ENCODE data around the gene HSPA4L.

The HSPA4L gene

DNA sequence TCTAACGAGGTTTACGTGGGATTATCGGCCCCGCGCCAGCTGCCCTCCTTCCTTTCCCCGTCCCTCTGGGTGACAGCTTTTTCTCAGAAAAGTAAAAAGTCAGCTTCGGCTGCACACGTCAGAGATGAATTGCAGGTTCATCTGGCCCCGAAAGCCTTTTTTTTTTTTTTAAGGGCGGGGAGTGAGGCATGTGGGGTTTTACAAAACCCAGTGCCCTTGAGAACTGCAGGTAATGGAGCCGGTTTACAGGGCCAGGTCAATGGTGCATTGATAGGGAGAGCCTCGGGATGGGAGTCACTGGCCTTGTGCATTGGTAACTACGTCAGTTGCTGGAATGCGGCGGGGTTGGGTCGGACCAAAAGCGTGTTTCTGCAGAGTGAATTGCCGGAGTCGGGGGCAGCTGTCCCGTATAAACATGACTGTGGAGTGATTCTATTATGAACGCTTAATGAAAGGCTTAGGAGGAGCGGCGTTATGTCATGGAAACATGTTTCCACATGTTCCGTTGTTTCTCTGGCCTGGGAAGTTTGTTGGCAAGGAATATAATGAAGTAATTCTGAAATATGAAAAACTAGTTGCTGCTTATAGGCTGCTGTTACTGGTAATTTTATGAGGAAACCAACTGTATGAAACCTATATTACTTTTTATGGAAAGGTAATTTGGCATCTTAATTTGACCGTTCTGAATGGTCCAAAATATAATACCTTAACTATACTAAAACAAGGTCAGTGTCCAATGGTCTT, 1.1 kb downstream of the HSPA4L start:
- no peaks in the 10 kb centered on the region for H3K9me3 ChIP-seq (ENCODE audit: control insufficient read depth in 1 of 2, low read length in 2 of 2)
- H3K27me3 ChIP-seq (ENCODE audit: control insufficient read depth in 1 of 2, insufficient read depth in 2 of 2, low read length in 2 of 2): peaks cover 4 to 7% of the 10 kb centered on the region in 2 donors
- peak overlapping the region; percentile 72 for H3K27ac ChIP-seq (ENCODE audit: low read depth, low read length)
- peak overlapping the region; percentile 87 to 97 for H3K4me3 ChIP-seq (ENCODE audit: low read depth in 1 of 2, low read length in 2 of 2)
- H3K36me3 ChIP-seq (ENCODE audit: control insufficient read depth in 1 of 2, insufficient read depth in 2 of 2, low read length in 2 of 2): no peaks in the 10 kb centered on the region
- peak overlapping the region; percentile 78 to 99 for H3K9ac ChIP-seq (ENCODE audit: low read depth in 1 of 2, low read length in 2 of 2)
- peaks cover 0 to 4% of the 10 kb centered on the region in 2 donors for H3K4me1 ChIP-seq (ENCODE audit: control insufficient read depth in 1 of 2, insufficient read depth in 2 of 2, low read length in 2 of 2)

DNA sequence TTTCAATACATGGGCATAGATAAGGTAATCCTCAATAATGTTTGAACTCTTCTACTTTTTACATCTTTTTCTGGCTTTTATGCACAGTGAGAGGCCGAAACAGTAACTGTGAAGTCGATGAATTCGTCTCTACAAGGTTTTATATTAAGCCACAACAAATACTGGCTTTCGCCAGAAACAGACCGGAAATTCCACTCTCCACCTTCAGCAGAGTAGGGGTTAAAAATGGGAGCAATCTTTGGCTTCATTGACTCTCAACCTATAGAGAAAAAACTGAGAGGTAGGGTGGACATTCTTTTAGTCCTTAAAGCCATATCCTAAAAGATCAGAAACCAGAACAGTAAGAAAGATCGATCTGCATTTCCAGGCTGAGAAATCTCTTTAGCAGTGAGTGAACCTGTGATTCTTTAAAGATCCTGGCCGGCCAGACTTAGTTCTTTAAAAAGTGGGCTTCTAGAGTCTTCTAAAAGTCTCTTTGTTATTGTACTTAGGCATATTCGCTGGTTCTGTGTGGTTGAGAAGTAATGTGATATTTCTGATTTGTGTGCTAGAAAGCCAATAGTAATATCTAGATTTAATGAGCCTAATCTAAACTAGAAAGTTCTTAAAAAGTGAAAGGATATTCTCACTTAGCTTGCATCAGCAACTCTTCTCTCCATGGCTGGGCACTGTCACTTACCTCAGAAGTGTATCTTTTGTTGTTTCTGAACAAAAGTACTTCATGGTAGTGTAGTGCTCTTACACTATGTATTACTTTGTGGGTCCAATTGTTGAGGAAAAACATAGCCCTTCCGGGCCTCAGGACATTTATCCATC, 2.0 kb downstream of the HSPA4L start:
- Histone ChIP-seq H3K4me3 (ENCODE audit: low read depth in 1 of 2, low read length in 2 of 2) (no peak overlapping the region), H3K9ac (ENCODE audit: low read depth in 1 of 2, low read length in 2 of 2) (no peak overlapping the region), H3K9me3 (ENCODE audit: control insufficient read depth in 1 of 2, low read length in 2 of 2) (no peaks in the 10 kb centered on the region), H3K4me1 (ENCODE audit: control insufficient read depth in 1 of 2, insufficient read depth in 2 of 2, low read length in 2 of 2) (peaks cover 0 to 4% of the 10 kb centered on the region in 2 donors), H3K27me3 (ENCODE audit: control insufficient read depth in 1 of 2, insufficient read depth in 2 of 2, low read length in 2 of 2) (peaks cover 4 to 7% of the 10 kb centered on the region in 2 donors), H3K36me3 (ENCODE audit: control insufficient read depth in 1 of 2, insufficient read depth in 2 of 2, low read length in 2 of 2) (no peaks in the 10 kb centered on the region), H3K27ac (ENCODE audit: low read depth, low read length) (no peak overlapping the region)

DNA sequence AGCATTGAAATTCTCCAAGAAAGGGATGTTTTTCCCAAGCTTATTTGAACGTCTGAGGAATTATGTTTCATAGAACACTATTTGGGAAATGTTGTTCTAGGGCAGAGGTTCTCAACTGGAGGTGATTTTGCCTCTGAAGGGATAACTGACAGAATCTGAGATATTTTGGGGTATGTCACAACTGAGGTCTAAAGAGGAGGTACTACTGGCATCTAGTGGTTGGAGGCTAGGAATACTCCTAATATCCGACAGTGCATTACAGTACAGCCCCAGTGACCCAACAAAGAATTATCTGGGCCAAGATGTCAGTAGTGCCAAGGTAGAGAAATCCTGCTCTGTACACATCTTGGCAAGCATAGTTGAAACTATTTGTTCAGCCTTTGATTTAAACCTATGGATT, 6.4 kb downstream of the HSPA4L start:
- no peaks in the 10 kb centered on the region for H3K27me3 ChIP-seq (ENCODE audit: control insufficient read depth in 1 of 2, insufficient read depth in 2 of 2, low read length in 2 of 2)
- H3K9ac ChIP-seq (ENCODE audit: low read depth in 1 of 2, low read length in 2 of 2): no peak overlapping the region
- no peak overlapping the region for H3K4me3 ChIP-seq (ENCODE audit: low read depth in 1 of 2, low read length in 2 of 2)
- no peak overlapping the region for H3K27ac ChIP-seq (ENCODE audit: low read depth, low read length)
- no peaks in the 10 kb centered on the region for H3K4me1 ChIP-seq (ENCODE audit: control insufficient read depth in 1 of 2, insufficient read depth in 2 of 2, low read length in 2 of 2)
- H3K36me3 ChIP-seq (ENCODE audit: control insufficient read depth in 1 of 2, insufficient read depth in 2 of 2, low read length in 2 of 2): no peaks in the 10 kb centered on the region
- no peaks in the 10 kb centered on the region for H3K9me3 ChIP-seq (ENCODE audit: control insufficient read depth in 1 of 2, low read length in 2 of 2)

DNA sequence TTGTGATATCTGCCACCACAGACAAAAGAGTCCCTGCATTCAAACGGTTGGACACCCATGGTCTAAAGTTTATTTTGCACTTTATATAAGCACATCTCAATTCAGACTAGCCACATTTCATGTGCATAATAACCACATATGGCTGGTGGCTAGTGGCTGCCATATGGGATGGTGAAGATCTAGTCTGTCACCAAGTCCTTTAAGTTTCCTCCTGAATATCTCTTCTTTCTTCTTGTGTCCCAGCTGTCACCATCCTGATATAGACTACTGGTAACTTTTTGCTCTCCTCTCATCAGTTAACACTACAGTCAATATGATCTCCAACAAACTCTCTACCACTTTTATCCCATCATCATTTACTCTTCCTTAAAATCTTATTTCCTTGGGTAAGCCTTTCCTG, 9.3 kb downstream of the HSPA4L start:
- Histone ChIP-seq H3K4me1 (ENCODE audit: control insufficient read depth in 1 of 2, insufficient read depth in 2 of 2, low read length in 2 of 2) (no peaks in the 10 kb centered on the region), H3K9me3 (ENCODE audit: control insufficient read depth in 1 of 2, low read length in 2 of 2) (no peaks in the 10 kb centered on the region), H3K36me3 (ENCODE audit: control insufficient read depth in 1 of 2, insufficient read depth in 2 of 2, low read length in 2 of 2) (no peaks in the 10 kb centered on the region), H3K27me3 (ENCODE audit: control insufficient read depth in 1 of 2, insufficient read depth in 2 of 2, low read length in 2 of 2) (no peaks in the 10 kb centered on the region), H3K9ac (ENCODE audit: low read depth in 1 of 2, low read length in 2 of 2) (no peak overlapping the region), H3K27ac (ENCODE audit: low read depth, low read length) (no peak overlapping the region), H3K4me3 (ENCODE audit: low read depth in 1 of 2, low read length in 2 of 2) (no peak overlapping the region)

DNA sequence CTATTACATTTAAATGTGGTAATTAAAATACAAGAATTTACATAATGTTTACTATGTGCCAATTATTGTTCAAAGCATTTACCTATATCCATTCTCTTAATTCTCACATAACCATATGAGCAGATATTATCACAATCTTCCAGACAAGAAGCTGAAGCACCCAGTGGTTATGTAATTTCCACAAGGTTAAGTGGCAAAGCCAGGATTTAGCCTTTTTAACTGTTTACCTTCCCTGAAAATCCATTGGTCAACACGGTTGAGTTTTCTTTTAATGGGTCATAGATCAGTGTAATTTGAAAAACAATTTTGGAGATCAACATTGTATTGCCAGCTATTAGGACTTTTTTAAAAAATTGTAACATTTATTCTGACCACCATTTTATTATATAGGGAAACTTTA, 11.4 kb downstream of the HSPA4L start:
- no peaks in the 10 kb centered on the region for H3K27me3 ChIP-seq (ENCODE audit: control insufficient read depth in 1 of 2, insufficient read depth in 2 of 2, low read length in 2 of 2)
- no peaks in the 10 kb centered on the region for H3K9me3 ChIP-seq (ENCODE audit: control insufficient read depth in 1 of 2, low read length in 2 of 2)
- H3K36me3 ChIP-seq (ENCODE audit: control insufficient read depth in 1 of 2, insufficient read depth in 2 of 2, low read length in 2 of 2): no peaks in the 10 kb centered on the region
- H3K9ac ChIP-seq (ENCODE audit: low read depth in 1 of 2, low read length in 2 of 2): no peak overlapping the region
- no peak overlapping the region for H3K27ac ChIP-seq (ENCODE audit: low read depth, low read length)
- no peaks in the 10 kb centered on the region for H3K4me1 ChIP-seq (ENCODE audit: control insufficient read depth in 1 of 2, insufficient read depth in 2 of 2, low read length in 2 of 2)
- H3K4me3 ChIP-seq (ENCODE audit: low read depth in 1 of 2, low read length in 2 of 2): no peak overlapping the region

DNA sequence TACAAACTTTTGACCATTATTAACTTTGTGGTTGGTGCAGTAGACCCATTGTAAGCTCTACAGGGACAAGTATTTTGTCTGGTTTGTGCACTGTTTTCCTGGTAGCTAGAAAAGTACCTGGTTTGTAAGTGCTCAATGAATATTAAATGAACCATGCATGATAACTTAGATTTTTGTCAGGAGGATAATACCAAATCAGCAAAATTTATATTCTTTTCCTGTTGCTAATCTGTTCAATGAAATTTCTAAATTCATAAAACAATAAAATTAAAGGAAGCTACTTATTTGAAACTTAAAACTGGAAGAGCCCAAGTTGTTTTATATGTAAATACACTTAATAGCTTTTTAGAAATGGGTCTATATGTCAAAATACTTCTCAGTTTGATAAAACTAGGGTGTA, 17.6 kb downstream of the HSPA4L start:
- Histone ChIP-seq H3K4me1 (ENCODE audit: control insufficient read depth in 1 of 2, insufficient read depth in 2 of 2, low read length in 2 of 2) (no peaks in the 10 kb centered on the region), H3K9ac (ENCODE audit: low read depth in 1 of 2, low read length in 2 of 2) (no peak overlapping the region), H3K36me3 (ENCODE audit: control insufficient read depth in 1 of 2, insufficient read depth in 2 of 2, low read length in 2 of 2) (no peaks in the 10 kb centered on the region), H3K27me3 (ENCODE audit: control insufficient read depth in 1 of 2, insufficient read depth in 2 of 2, low read length in 2 of 2) (no peaks in the 10 kb centered on the region), H3K9me3 (ENCODE audit: control insufficient read depth in 1 of 2, low read length in 2 of 2) (no peaks in the 10 kb centered on the region), H3K27ac (ENCODE audit: low read depth, low read length) (no peak overlapping the region), H3K4me3 (ENCODE audit: low read depth in 1 of 2, low read length in 2 of 2) (no peak overlapping the region)

DNA sequence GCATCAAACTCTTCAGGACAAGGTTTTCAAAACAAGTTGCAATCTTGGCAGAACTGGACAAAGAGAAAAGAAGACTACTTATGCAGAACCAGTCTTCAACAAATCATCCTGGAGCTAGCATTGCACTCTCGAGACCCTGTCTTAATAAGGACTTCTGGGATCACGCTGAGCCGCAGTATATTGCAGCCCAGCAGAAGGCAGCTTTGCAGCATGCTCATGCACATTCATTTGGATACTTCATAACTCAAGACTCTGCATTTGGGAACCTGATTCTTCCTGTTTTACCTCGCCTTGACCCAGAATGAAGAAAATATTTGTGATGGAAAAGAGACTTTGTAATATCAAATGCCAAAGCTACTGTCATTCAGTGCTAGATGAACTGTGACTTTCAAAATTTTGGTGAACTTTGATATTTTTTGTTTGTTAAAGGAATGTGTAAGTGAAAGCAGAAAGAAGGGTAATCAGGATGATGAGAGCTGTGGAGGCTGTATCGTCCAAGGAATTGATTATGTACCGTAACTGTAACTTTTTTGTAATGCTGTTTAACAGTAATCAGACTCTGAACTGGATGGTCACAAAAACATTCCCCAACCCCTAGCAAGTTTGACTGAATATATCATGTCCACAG, 27.2 kb downstream of the HSPA4L start:
- Histone ChIP-seq H3K4me1 (ENCODE audit: control insufficient read depth in 1 of 2, insufficient read depth in 2 of 2, low read length in 2 of 2) (no peaks in the 10 kb centered on the region), H3K9ac (ENCODE audit: low read depth in 1 of 2, low read length in 2 of 2) (no peak overlapping the region), H3K4me3 (ENCODE audit: low read depth in 1 of 2, low read length in 2 of 2) (no peak overlapping the region), H3K27me3 (ENCODE audit: control insufficient read depth in 1 of 2, insufficient read depth in 2 of 2, low read length in 2 of 2) (no peaks in the 10 kb centered on the region), H3K9me3 (ENCODE audit: control insufficient read depth in 1 of 2, low read length in 2 of 2) (no peaks in the 10 kb centered on the region), H3K36me3 (ENCODE audit: control insufficient read depth in 1 of 2, insufficient read depth in 2 of 2, low read length in 2 of 2) (no peaks in the 10 kb centered on the region), H3K27ac (ENCODE audit: low read depth, low read length) (no peak overlapping the region)

DNA sequence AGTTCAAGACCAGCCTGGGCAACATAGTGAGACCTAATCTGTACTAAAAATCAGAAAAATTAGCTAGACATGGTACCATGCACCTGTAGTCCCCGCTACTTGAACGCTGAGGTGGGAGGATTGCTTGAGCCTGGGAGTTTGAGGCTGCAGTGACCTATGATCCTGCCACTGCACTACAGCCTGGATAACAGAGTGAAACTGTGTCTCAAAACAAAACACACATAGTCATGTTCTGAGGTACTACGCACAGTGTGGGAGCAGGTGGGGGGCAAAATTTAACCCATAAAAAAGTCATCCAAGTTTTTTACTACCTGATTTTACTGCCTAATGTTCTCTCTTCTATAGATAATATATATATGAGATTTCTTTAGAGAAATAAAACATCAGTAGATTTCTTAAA, 28.4 kb downstream of the HSPA4L start:
- H3K9me3 ChIP-seq (ENCODE audit: control insufficient read depth in 1 of 2, low read length in 2 of 2): no peaks in the 10 kb centered on the region
- H3K27ac ChIP-seq (ENCODE audit: low read depth, low read length): no peak overlapping the region
- no peak overlapping the region for H3K4me3 ChIP-seq (ENCODE audit: low read depth in 1 of 2, low read length in 2 of 2)
- no peaks in the 10 kb centered on the region for H3K4me1 ChIP-seq (ENCODE audit: control insufficient read depth in 1 of 2, insufficient read depth in 2 of 2, low read length in 2 of 2)
- H3K9ac ChIP-seq (ENCODE audit: low read depth in 1 of 2, low read length in 2 of 2): no peak overlapping the region
- H3K27me3 ChIP-seq (ENCODE audit: control insufficient read depth in 1 of 2, insufficient read depth in 2 of 2, low read length in 2 of 2): no peaks in the 10 kb centered on the region
- H3K36me3 ChIP-seq (ENCODE audit: control insufficient read depth in 1 of 2, insufficient read depth in 2 of 2, low read length in 2 of 2): no peaks in the 10 kb centered on the region

DNA sequence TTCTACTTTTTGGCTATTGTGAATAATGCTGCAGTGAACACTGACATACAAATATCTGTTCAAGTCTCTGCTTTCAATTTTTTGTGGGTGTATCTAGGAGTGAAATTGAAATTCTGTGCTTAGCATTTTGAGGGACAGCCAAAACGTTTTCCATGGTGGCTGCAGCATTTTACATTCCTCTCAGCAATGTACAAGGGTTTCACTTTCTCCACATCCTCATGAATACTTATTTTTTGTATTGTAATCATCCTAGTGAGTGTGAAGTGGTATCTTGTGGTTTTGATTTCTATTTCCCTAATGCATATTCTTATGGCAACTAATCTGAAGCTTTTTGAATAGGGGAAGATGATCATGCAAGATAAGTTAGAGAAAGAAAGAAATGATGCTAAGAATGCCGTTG, 40.3 kb downstream of the HSPA4L start:
- Histone ChIP-seq H3K4me1 (ENCODE audit: control insufficient read depth in 1 of 2, insufficient read depth in 2 of 2, low read length in 2 of 2) (no peaks in the 10 kb centered on the region), H3K27me3 (ENCODE audit: control insufficient read depth in 1 of 2, insufficient read depth in 2 of 2, low read length in 2 of 2) (no peaks in the 10 kb centered on the region), H3K4me3 (ENCODE audit: low read depth in 1 of 2, low read length in 2 of 2) (no peak overlapping the region), H3K9me3 (ENCODE audit: control insufficient read depth in 1 of 2, low read length in 2 of 2) (no peaks in the 10 kb centered on the region), H3K9ac (ENCODE audit: low read depth in 1 of 2, low read length in 2 of 2) (no peak overlapping the region), H3K27ac (ENCODE audit: low read depth, low read length) (no peak overlapping the region), H3K36me3 (ENCODE audit: control insufficient read depth in 1 of 2, insufficient read depth in 2 of 2, low read length in 2 of 2) (no peaks in the 10 kb centered on the region)

DNA sequence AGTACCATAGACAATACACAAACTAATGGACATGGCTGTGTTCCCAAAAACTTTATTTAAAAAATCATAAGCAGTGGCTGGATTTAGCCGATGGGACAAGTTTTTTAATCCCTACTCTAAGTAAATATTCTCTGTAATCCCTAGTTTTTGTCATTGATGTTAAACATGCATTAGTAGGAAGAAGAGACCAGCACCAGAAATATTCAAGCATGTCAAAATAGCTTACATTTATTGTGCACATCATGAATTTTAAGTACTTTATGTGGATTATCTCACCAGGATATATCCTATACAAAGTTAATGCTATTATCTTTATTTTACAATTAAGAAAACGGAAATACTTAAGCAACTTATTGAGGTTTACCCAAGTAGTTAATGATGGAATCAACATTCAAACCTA, 46.0 kb downstream of the HSPA4L start:
- no peak overlapping the region for H3K9ac ChIP-seq (ENCODE audit: low read depth in 1 of 2, low read length in 2 of 2)

More for the DNA sequence above, 46.0 kb downstream of the HSPA4L start:
- no peaks in the 10 kb centered on the region for H3K27me3 ChIP-seq (ENCODE audit: control insufficient read depth in 1 of 2, insufficient read depth in 2 of 2, low read length in 2 of 2)
- no peak overlapping the region for H3K4me3 ChIP-seq (ENCODE audit: low read depth in 1 of 2, low read length in 2 of 2)
- H3K36me3 ChIP-seq (ENCODE audit: control insufficient read depth in 1 of 2, insufficient read depth in 2 of 2, low read length in 2 of 2): no peaks in the 10 kb centered on the region
- no peaks in the 10 kb centered on the region for H3K4me1 ChIP-seq (ENCODE audit: control insufficient read depth in 1 of 2, insufficient read depth in 2 of 2, low read length in 2 of 2)
- H3K9me3 ChIP-seq (ENCODE audit: control insufficient read depth in 1 of 2, low read length in 2 of 2): no peaks in the 10 kb centered on the region
- no peak overlapping the region for H3K27ac ChIP-seq (ENCODE audit: low read depth, low read length)
